ENCODE measurements around the gene ZNF516.

The ZNF516 gene

GRCh38 chr18:76468345-76469304, 26.4 kb downstream of the ZNF516 start:
- DNase-seq (ENCODE audit: low spot score) = no peak

- DNase-seq (ENCODE audit: low spot score) = peak; percentile 49
Measured at GRCh38 chr18:76467371-76468190, 27.5 kb downstream of the ZNF516 start.

- DNase-seq (ENCODE audit: low spot score) = peak; percentile 38
Measured at GRCh38 chr18:76466410-76466991, 28.5 kb downstream of the ZNF516 start.

GRCh38 chr18:76465630-76466409, 29.2 kb downstream of the ZNF516 start:
- peak; percentile 29 for DNase-seq (ENCODE audit: low spot score)

GRCh38 chr18:76464281-76465259, 30.5 kb downstream of the ZNF516 start:
- peak; percentile 32 for DNase-seq (ENCODE audit: low spot score)

GRCh38 chr18:76463872-76464271, 31.2 kb downstream of the ZNF516 start:
- DNase-seq (ENCODE audit: low spot score) = no peak

GRCh38 chr18:76463358-76463757, 31.7 kb downstream of the ZNF516 start:
- DNase-seq (ENCODE audit: low spot score) = peak; percentile 29

- DNase-seq (ENCODE audit: low spot score) = peak; percentile 38
Measured at GRCh38 chr18:76462326-76462694, 32.7 kb downstream of the ZNF516 start.

GRCh38 chr18:76461692-76462325, 33.2 kb downstream of the ZNF516 start:
- peak; percentile 31 for DNase-seq (ENCODE audit: low spot score)

GRCh38 chr18:76461148-76461547, 33.9 kb downstream of the ZNF516 start:
- DNase-seq (ENCODE audit: low spot score) = peak; percentile 32

GRCh38 chr18:76460482-76460881, 34.6 kb downstream of the ZNF516 start:
- DNase-seq (ENCODE audit: low spot score) = no peak

GRCh38 chr18:76459687-76460350, 35.2 kb downstream of the ZNF516 start:
- DNase-seq (ENCODE audit: low spot score) = peak; percentile 32

GRCh38 chr18:76459312-76459686, 35.7 kb downstream of the ZNF516 start:
- peak; percentile 22 for DNase-seq (ENCODE audit: low spot score)

- DNase-seq (ENCODE audit: low spot score) = peak; percentile 28
Measured at GRCh38 chr18:76458522-76459311, 36.3 kb downstream of the ZNF516 start.

- no peak for DNase-seq (ENCODE audit: low spot score)
Measured at GRCh38 chr18:76457957-76458356, 37.1 kb downstream of the ZNF516 start.

GRCh38 chr18:76457475-76457874, 37.6 kb downstream of the ZNF516 start:
- DNase-seq (ENCODE audit: low spot score) = peak; percentile 24

- DNase-seq (ENCODE audit: low spot score) = no peak
Measured at GRCh38 chr18:76456823-76457222, 38.2 kb downstream of the ZNF516 start.

- DNase-seq (ENCODE audit: low spot score) = peak; percentile 43
Measured at GRCh38 chr18:76456018-76456750, 38.9 kb downstream of the ZNF516 start.
